ENCODE measurements around the gene LIPN.

LIPN gene

DNA sequence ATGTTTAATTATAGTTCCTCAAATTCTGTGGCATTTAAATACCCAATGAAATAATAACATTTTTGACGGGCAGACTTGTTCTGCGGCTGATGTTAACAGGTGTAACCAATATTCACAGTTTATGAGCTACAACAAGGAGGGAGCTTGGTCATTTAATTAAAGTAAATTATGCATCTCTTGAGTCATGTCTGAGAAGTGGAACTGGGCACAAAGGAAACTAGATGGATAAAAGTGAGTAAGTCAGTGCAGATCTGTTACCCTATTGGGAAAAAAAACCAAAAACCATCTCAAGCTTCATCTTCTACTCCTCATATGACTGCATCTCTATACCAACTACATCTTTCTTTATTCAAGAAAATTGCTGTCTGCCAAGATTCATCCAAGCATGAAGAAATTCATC, 67.9 kb downstream of the LIPN start:
- ATAC-seq (replicated peaks) (no peak), DNase-seq (no peak)
- Mint-ChIP-seq H3K4me3 (no peak overlapping the region), H3K36me3 (no peaks in the 10 kb centered on the region), H3K27me3 (no peaks in the 10 kb centered on the region), H3K4me1 (peaks cover 4 to 11% of the 10 kb centered on the region in 2 donors), H3K27ac (no peak overlapping the region), H3K9me3 (no peaks in the 10 kb centered on the region)

- Mint-ChIP-seq H3K36me3 (no peaks in the 10 kb centered on the region), H3K4me3 (no peak overlapping the region), H3K27ac (no peak overlapping the region), H3K9me3 (no peaks in the 10 kb centered on the region), H3K27me3 (no peaks in the 10 kb centered on the region), H3K4me1 (peaks cover 4 to 11% of the 10 kb centered on the region in 2 donors)
- ATAC-seq (replicated peaks) (no peak), DNase-seq (no peak)
These were observed 68.5 kb downstream of the LIPN start for GRCh38 chr10:88828310-88828709.
